Gastrocnemius medialis (tissue), 4 donors: Measurements from ENCODE around the gene ME1. TPM values are rescaled to one million over a fixed set of nuclear protein-coding genes. Genes with fewer than 3 reads are reported as not detected.

Experiments used
- ATAC-seq, 2 donors: fragments of 150-250 bp; one replicate each; pipeline ENCODE4 v1.9.1; 2016
- DNase-seq, 2 donors: peaks; one replicate each; pipeline ENCODE4 v3.0.0-alpha.2; 2019
- H3K27ac ChIP-seq, 4 donors: fragments of 200-600 bp; sonication (generic); 1 replicate in 1 of 4; 2 replicates in 3 of 4; pipeline ENCODE4 v1.5.1; 2016 to 2018; ENCODE audit warnings: mild to moderate bottlenecking in 2 of 4, moderate library complexity in 1 of 4
- H3K27me3 ChIP-seq, 3 donors: fragments of 200-600 bp; sonication (generic) in 2 of 3; 1 replicate in 1 of 3; 2 replicates in 2 of 3; pipeline versions ENCODE4 v1.5.1 to v1.6.0; 2016 to 2019; ENCODE audit warnings: mild to moderate bottlenecking in 1 of 3, moderate library complexity in 1 of 3
- H3K36me3 ChIP-seq, 2 donors: fragments of 200-600 bp; sonication (generic) in 1 of 2; one replicate each; pipeline ENCODE4 v1.5.1; 2017 to 2018
- H3K4me1 ChIP-seq, 2 donors: fragments of 200-600 bp; sonication (generic) in 1 of 2; one replicate each; pipeline ENCODE4 v1.5.1; 2016 to 2017; ENCODE audit warnings: mild to moderate bottlenecking in 2 of 2
- H3K4me3 ChIP-seq, 4 donors: fragments of 200-600 bp; sonication (generic) in 3 of 4; 1 replicate in 1 of 4; 2 replicates in 3 of 4; pipeline ENCODE4 v1.5.1; 2016 to 2019; ENCODE audit warnings: mild to moderate bottlenecking in 2 of 4
- H3K9me3 ChIP-seq, 3 donors: fragments of 200-600 bp; sonication (generic) in 2 of 3; 1 replicate in 1 of 3; 2 replicates in 2 of 3; pipeline ENCODE4 v1.5.1; 2016 to 2019
- POLR2A ChIP-seq, 2 donors: fragments of 450-650 bp; IDR thresholded peaks; one replicate each; pipeline ENCODE4 v1.6.1; 2017; ENCODE audit warnings: antibody characterized with exemption in 2 of 2, mild to moderate bottlenecking in 2 of 2, moderate library complexity in 2 of 2
- in situ Hi-C, 4 donors: fragments of 200-750 bp; cut with MboI; loops; one replicate each; pipeline versions ENCODE4 v1.15.0 to v1.8.0; 2017; ENCODE audit warnings: low sequenced_read_pairs in 4 of 4
- intact Hi-C: fragments of 100-400 bp; cut with DNase I; formaldehyde crosslinking; loops from one replicate; pipeline ENCODE4 v1.15.1; 2023; ENCODE audit warnings: low total_unique reads
- total RNA-seq, 4 donors: library from RNA; depleted of rRNA; stranded (reverse); fragments of >200 nt; gene quantifications; one replicate each; pipeline versions ENCODE4 v1.1.0 to v1.2.3, GENCODE V29; 2016
- TF ChIP-seq, protein P1 (sequence below), 5 experiments: fragments of 450-650 bp in 3 of 5; fragments of 200-600 bp in 2 of 5; sonication (generic) in 2 of 5; IDR thresholded peaks in 4 of 5; conservative IDR thresholded peaks in 1 of 5; 1 replicate in 4 of 5; 2 replicates in 1 of 5; pipeline ENCODE4 v1.5.1; 2016 to 2019; ENCODE audit warnings: antibody characterized with exemption in 5 of 5, mild to moderate bottlenecking in 3 of 5, moderate library complexity in 3 of 5

ME1 gene
- total RNA-seq, 4 donors from 2014 or later: 15.6 to 36.8 (median 25.4) TPM

DNA sequence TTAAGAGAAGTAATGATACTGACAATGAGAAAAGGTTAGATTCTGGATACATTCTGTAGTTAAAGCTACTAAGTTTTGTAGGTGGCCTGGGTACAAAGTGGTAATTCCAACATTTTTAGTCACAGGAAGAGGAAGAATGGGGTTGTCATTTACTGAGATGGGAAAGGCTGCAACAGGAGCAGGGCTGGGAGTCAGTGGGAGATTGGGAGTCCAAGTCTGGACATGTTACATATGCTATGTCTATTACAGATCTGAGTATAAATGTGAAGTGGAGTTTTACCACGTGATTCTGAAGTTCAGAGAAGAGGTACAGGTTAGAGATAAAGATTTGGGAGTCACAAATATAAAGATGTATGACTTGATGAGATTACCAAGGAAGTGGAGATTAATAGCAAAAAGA lies 121.5 kb downstream of the ME1 start:
- Histone ChIP-seq H3K9me3 (no peaks in the 10 kb centered on the region), H3K4me3 (no peak overlapping the region), H3K27ac (no peak overlapping the region), H3K4me1 (peaks cover 0 to 3% of the 10 kb centered on the region in 2 donors), H3K36me3 (peaks cover 0 to 2% of the 10 kb centered on the region in 2 donors), H3K27me3 (no peaks in the 10 kb centered on the region)
- DNase-seq (no peak), ATAC-seq (no peak)
- no peak for TF ChIP-seq POLR2A (IDR thresholded peaks at IDR 0.05)
- TF ChIP-seq, protein P1, sequence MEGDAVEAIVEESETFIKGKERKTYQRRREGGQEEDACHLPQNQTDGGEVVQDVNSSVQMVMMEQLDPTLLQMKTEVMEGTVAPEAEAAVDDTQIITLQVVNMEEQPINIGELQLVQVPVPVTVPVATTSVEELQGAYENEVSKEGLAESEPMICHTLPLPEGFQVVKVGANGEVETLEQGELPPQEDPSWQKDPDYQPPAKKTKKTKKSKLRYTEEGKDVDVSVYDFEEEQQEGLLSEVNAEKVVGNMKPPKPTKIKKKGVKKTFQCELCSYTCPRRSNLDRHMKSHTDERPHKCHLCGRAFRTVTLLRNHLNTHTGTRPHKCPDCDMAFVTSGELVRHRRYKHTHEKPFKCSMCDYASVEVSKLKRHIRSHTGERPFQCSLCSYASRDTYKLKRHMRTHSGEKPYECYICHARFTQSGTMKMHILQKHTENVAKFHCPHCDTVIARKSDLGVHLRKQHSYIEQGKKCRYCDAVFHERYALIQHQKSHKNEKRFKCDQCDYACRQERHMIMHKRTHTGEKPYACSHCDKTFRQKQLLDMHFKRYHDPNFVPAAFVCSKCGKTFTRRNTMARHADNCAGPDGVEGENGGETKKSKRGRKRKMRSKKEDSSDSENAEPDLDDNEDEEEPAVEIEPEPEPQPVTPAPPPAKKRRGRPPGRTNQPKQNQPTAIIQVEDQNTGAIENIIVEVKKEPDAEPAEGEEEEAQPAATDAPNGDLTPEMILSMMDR (IDR thresholded peaks at IDR 0.05 in 4 of 5, conservative IDR thresholded peaks at IDR 0.05 in 1 of 5): no peak
- intact Hi-C loops (no loop called here), in situ Hi-C loops (no loop called here)

DNA sequence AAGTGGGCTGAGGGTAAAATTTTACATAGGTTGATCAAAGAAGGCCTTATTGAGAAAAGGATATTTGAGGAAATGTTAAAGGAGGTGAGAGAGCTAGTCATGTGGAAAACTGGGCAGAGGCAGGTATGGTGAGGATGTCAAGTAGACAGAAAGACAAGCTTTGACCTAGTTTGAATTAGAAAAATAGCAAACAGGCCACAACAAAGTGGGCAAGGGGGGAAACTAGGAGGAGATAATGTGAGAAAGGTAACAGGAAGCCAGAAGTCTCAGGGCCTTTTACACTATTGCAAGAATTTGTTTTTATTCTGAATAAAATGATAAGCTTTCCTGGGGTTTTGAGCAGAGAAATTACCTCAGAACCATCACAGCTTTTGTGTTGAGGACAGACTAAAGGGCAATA lies 122.0 kb downstream of the ME1 start:
- Histone ChIP-seq H3K9me3 (no peaks in the 10 kb centered on the region), H3K27ac (no peak overlapping the region), H3K4me1 (peaks cover 0 to 3% of the 10 kb centered on the region in 2 donors), H3K27me3 (no peaks in the 10 kb centered on the region), H3K36me3 (no peaks in the 10 kb centered on the region), H3K4me3 (no peak overlapping the region)
- ATAC-seq (no peak), DNase-seq (no peak)
- in situ Hi-C loops (no loop called here), intact Hi-C loops (no loop called here)
- no peak for TF ChIP-seq POLR2A (IDR thresholded peaks at IDR 0.05)
- TF ChIP-seq, protein P1 (IDR thresholded peaks at IDR 0.05 in 4 of 5, conservative IDR thresholded peaks at IDR 0.05 in 1 of 5): no peak

DNA sequence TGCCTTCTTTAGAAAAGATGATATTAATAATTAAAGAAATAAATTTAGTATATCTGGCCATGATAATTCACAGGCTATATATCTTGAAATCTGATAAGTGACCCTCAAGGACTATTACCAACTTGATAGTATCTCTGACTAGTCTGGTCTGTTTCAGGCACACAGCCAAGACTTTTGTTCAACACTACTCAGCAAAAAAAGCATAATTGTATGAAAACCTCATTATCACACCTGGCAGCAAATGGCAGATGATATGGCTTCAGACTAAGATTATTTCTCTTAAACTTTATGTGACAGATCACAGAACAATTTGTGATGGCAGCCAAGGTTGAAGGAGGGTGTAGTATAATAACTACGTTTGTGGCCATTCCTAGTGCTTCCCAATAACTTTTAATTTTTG lies 123.0 kb downstream of the ME1 start:
- TF ChIP-seq POLR2A (IDR thresholded peaks at IDR 0.05): no peak
- TF ChIP-seq, protein P1 (IDR thresholded peaks at IDR 0.05 in 4 of 5, conservative IDR thresholded peaks at IDR 0.05 in 1 of 5): no peak
- no peaks in the 10 kb centered on the region for H3K27me3 ChIP-seq
- no peak overlapping the region for H3K27ac ChIP-seq
- H3K36me3 ChIP-seq: no peaks in the 10 kb centered on the region
- ATAC-seq: no peak
- no peaks in the 10 kb centered on the region for H3K9me3 ChIP-seq
- intact Hi-C loops: no loop called here
- peaks cover 0 to 3% of the 10 kb centered on the region in 2 donors for H3K4me1 ChIP-seq
- DNase-seq: no peak
- in situ Hi-C loops: no loop called here
- no peak overlapping the region for H3K4me3 ChIP-seq

DNA sequence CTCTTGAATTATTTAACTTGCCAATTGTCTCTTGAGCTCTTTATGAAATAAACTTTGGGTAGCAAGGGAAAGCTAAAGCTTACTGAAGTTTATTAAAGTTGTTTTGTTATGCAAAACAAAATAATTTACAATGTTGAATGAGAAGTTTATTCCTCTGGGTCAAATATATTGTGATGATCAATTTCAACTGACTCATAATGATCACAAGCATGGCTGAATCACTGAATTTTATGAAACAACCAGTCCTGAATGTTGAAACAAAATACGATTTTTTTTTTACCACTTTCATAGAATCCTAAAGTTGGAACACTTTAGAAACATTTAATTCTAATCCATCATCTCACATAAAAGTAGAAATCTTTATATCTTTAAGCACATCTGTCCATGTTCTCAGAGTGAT lies 127.4 kb downstream of the ME1 start:
- intact Hi-C loops (no loop called here), in situ Hi-C loops (no loop called here)
- Histone ChIP-seq H3K27ac (no peak overlapping the region), H3K4me3 (no peak overlapping the region), H3K4me1 (peaks cover 0 to 3% of the 10 kb centered on the region in 2 donors), H3K9me3 (no peaks in the 10 kb centered on the region), H3K36me3 (no peaks in the 10 kb centered on the region), H3K27me3 (no peaks in the 10 kb centered on the region)
- DNase-seq (no peak), ATAC-seq (no peak)
- no peak for TF ChIP-seq POLR2A (IDR thresholded peaks at IDR 0.05)
- TF ChIP-seq, protein P1 (IDR thresholded peaks at IDR 0.05 in 4 of 5, conservative IDR thresholded peaks at IDR 0.05 in 1 of 5): no peak

DNA sequence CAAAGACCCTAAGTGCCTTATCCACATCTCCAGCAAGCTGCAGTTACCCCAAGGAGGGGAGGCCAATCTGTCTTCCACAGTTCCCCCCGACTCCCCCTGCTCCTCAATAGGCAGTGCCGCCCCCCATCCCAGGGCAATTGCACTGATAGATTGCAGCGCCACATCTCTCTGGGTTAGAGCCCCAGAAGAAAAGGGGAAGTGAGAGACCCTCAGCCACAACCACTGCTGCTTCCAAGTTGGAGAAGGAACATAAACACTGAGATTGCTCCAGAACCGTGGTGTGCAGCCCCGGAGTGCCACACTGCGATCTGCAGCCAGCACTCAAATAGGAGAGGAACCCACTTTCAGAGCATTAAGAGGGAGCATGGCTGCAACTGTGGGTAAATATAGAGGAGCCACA lies 136.2 kb downstream of the ME1 start:
- intact Hi-C loops (no loop called here), in situ Hi-C loops (no loop called here)
- ATAC-seq (no peak), DNase-seq (no peak)
- H3K36me3 ChIP-seq: no peaks in the 10 kb centered on the region
- no peak overlapping the region for H3K27ac ChIP-seq
- H3K4me1 ChIP-seq: no peaks in the 10 kb centered on the region
- H3K27me3 ChIP-seq: no peaks in the 10 kb centered on the region
- no peaks in the 10 kb centered on the region for H3K9me3 ChIP-seq
- no peak for TF ChIP-seq POLR2A (IDR thresholded peaks at IDR 0.05)
- TF ChIP-seq, protein P1 (IDR thresholded peaks at IDR 0.05 in 4 of 5, conservative IDR thresholded peaks at IDR 0.05 in 1 of 5): no peak
- no peak overlapping the region for H3K4me3 ChIP-seq
